ENCODE data around the gene ARHGEF17.

Gene ARHGEF17

GRCh38 chr11:73404506-73405145 lies 96.5 kb downstream of the ARHGEF17 start:
- H3K4me3 ChIP-seq (ENCODE audit: low read depth in 1 of 2, low read length in 2 of 2), result no peak overlapping the region
- H3K36me3 ChIP-seq (ENCODE audit: insufficient read depth, low read length), result peaks cover 7% of the 10 kb centered on the region
- H3K27me3 ChIP-seq (ENCODE audit: control insufficient read depth in 1 of 2, insufficient read depth in 2 of 2, low read length in 2 of 2), result no peaks in the 10 kb centered on the region
- no peak overlapping the region for H3K27ac ChIP-seq (ENCODE audit: low read depth, low read length)
- no peaks in the 10 kb centered on the region for H3K9me3 ChIP-seq (ENCODE audit: low read length)
- no peaks in the 10 kb centered on the region for H3K4me1 ChIP-seq (ENCODE audit: insufficient read depth, low read length)
- no peak overlapping the region for H3K9ac ChIP-seq (ENCODE audit: low read length)

DNA sequence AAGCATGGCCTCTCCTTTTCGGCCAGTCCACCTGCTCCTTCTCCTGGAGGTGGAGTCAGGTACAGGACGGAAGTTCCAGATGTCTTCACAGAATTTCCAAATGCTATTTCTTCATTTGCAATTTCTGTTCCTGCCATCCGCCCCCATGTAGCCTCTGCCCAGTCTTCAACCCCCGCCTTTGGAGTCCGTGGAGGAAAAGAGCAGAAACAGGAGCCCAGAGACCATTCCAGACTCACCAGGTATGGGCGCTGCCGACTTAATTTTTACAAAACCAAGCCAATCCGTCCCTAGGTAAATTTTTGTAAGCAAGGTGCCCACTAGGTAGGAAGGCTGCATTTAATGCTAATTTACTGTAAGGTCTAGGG lies 97.1 kb downstream of the ARHGEF17 start:
- Histone ChIP-seq H3K27me3 (ENCODE audit: control insufficient read depth in 1 of 2, insufficient read depth in 2 of 2, low read length in 2 of 2) (no peaks in the 10 kb centered on the region), H3K4me3 (ENCODE audit: low read depth in 1 of 2, low read length in 2 of 2) (no peak overlapping the region), H3K36me3 (ENCODE audit: insufficient read depth, low read length) (peaks cover 7% of the 10 kb centered on the region), H3K9ac (ENCODE audit: low read length) (no peak overlapping the region), H3K4me1 (ENCODE audit: insufficient read depth, low read length) (no peaks in the 10 kb centered on the region), H3K27ac (ENCODE audit: low read depth, low read length) (no peak overlapping the region), H3K9me3 (ENCODE audit: low read length) (no peaks in the 10 kb centered on the region)

DNA sequence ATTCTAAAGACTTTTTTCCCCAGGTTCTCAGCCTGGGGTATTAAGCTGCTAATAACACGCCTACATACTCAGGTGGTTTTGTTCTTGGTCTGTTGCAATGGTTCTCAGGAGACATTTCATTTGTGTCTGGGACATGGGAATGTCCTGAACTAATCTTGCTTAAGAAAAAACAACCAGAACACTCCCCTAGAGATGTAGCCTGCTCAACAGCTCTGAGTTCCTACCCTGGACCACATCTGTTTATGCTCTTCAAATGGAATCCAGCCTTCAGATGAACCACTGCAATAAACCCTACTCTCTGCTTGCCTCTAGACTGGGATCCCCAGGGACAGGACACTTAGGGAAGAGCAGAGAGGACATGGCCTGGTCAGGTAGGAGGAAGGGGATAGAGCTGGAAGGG lies 98.1 kb downstream of the ARHGEF17 start:
- Histone ChIP-seq H3K27me3 (ENCODE audit: control insufficient read depth in 1 of 2, insufficient read depth in 2 of 2, low read length in 2 of 2) (no peaks in the 10 kb centered on the region), H3K27ac (ENCODE audit: low read depth, low read length) (no peak overlapping the region), H3K4me3 (ENCODE audit: low read depth in 1 of 2, low read length in 2 of 2) (no peak overlapping the region), H3K36me3 (ENCODE audit: insufficient read depth, low read length) (peaks cover 12% of the 10 kb centered on the region), H3K4me1 (ENCODE audit: insufficient read depth, low read length) (no peaks in the 10 kb centered on the region), H3K9me3 (ENCODE audit: low read length) (no peaks in the 10 kb centered on the region), H3K9ac (ENCODE audit: low read length) (no peak overlapping the region)

DNA sequence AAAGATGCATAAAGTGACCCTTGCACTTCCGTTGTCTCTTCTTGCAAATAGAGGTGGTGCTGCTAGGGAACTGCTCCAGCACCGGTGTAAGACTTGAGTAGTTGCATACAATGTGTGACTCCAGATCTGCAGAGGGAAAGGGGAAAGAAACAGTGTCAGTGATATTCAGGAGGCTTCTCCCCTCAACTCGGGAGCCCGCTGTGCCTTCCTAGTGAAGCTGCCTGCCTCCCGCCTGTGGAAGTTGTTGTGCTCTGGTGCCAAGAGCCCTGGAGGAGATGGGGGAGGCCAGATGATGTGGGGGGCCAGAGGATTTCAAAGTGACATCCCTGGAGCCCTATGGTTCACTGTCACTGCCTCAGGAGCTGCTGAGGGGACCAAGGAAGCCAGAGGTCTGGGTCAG lies 98.5 kb downstream of the ARHGEF17 start:
- H3K27me3 ChIP-seq (ENCODE audit: control insufficient read depth in 1 of 2, insufficient read depth in 2 of 2, low read length in 2 of 2), result no peaks in the 10 kb centered on the region
- no peaks in the 10 kb centered on the region for H3K4me1 ChIP-seq (ENCODE audit: insufficient read depth, low read length)
- H3K9me3 ChIP-seq (ENCODE audit: low read length), result no peaks in the 10 kb centered on the region
- no peak overlapping the region for H3K9ac ChIP-seq (ENCODE audit: low read length)
- no peak overlapping the region for H3K4me3 ChIP-seq (ENCODE audit: low read depth in 1 of 2, low read length in 2 of 2)
- H3K27ac ChIP-seq (ENCODE audit: low read depth, low read length), result no peak overlapping the region
- H3K36me3 ChIP-seq (ENCODE audit: insufficient read depth, low read length), result peaks cover 14% of the 10 kb centered on the region

DNA sequence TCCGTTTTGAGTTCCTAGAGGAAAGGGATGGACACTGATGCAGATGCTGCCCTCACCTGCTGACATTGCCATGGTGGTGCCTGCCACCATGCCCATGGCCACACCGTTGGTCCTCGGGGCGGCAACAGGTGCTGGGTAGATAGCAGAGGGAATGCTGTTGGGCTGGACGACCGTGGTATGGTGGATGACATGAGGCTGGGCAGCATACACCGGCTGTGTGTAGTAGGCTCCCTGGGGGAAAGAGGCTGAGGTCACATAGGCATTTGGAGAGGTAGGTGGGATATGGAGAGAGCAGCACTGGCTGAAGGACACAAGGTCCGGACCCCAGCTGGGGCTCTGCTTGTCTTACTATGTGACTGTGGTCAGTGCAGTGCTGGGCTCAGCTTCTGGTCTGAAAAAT lies 101.4 kb downstream of the ARHGEF17 start:
- Histone ChIP-seq H3K4me3 (ENCODE audit: low read depth in 1 of 2, low read length in 2 of 2) (no peak overlapping the region), H3K27me3 (ENCODE audit: control insufficient read depth in 1 of 2, insufficient read depth in 2 of 2, low read length in 2 of 2) (no peaks in the 10 kb centered on the region), H3K9me3 (ENCODE audit: low read length) (no peaks in the 10 kb centered on the region), H3K27ac (ENCODE audit: low read depth, low read length) (no peak overlapping the region), H3K4me1 (ENCODE audit: insufficient read depth, low read length) (no peaks in the 10 kb centered on the region), H3K36me3 (ENCODE audit: insufficient read depth, low read length) (peaks cover 14% of the 10 kb centered on the region), H3K9ac (ENCODE audit: low read length) (no peak overlapping the region)

DNA sequence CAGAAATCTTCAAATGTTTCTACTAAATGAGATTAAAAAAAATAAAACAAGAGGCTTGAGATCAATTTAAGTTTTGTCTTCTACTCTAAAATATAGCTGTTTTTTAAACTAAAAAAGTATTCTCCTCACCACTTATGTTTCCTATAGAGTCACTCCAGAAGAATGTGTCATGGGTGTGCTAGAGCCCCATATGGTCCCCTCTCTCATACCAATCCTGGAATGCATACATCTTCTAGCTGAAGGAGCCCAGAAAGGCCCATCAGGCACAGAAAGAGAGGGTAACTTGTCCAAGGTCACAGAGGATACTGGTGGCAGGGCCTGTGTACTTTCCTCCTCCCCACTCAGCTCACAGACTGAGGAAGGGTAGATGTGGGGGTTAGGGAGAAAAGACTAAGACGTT lies 102.6 kb downstream of the ARHGEF17 start:
- no peaks in the 10 kb centered on the region for H3K4me1 ChIP-seq (ENCODE audit: insufficient read depth, low read length)
- H3K27me3 ChIP-seq (ENCODE audit: control insufficient read depth in 1 of 2, insufficient read depth in 2 of 2, low read length in 2 of 2), result no peaks in the 10 kb centered on the region
- H3K4me3 ChIP-seq (ENCODE audit: low read depth in 1 of 2, low read length in 2 of 2), result no peak overlapping the region
- H3K9me3 ChIP-seq (ENCODE audit: low read length), result no peaks in the 10 kb centered on the region
- H3K9ac ChIP-seq (ENCODE audit: low read length), result no peak overlapping the region
- no peak overlapping the region for H3K27ac ChIP-seq (ENCODE audit: low read depth, low read length)
- H3K36me3 ChIP-seq (ENCODE audit: insufficient read depth, low read length), result peaks cover 14% of the 10 kb centered on the region

GRCh38 chr11:73411031-73411430 lies 103.0 kb downstream of the ARHGEF17 start:
- no peak overlapping the region for H3K9ac ChIP-seq (ENCODE audit: low read length)
- H3K9me3 ChIP-seq (ENCODE audit: low read length), result no peaks in the 10 kb centered on the region
- no peaks in the 10 kb centered on the region for H3K27me3 ChIP-seq (ENCODE audit: control insufficient read depth in 1 of 2, insufficient read depth in 2 of 2, low read length in 2 of 2)
- H3K36me3 ChIP-seq (ENCODE audit: insufficient read depth, low read length), result peaks cover 14% of the 10 kb centered on the region
- no peak overlapping the region for H3K4me3 ChIP-seq (ENCODE audit: low read depth in 1 of 2, low read length in 2 of 2)
- no peaks in the 10 kb centered on the region for H3K4me1 ChIP-seq (ENCODE audit: insufficient read depth, low read length)
- no peak overlapping the region for H3K27ac ChIP-seq (ENCODE audit: low read depth, low read length)

GRCh38 chr11:73412308-73412707 lies 104.2 kb downstream of the ARHGEF17 start:
- Histone ChIP-seq H3K4me3 (ENCODE audit: low read depth in 1 of 2, low read length in 2 of 2) (no peak overlapping the region), H3K27me3 (ENCODE audit: control insufficient read depth in 1 of 2, insufficient read depth in 2 of 2, low read length in 2 of 2) (no peaks in the 10 kb centered on the region), H3K4me1 (ENCODE audit: insufficient read depth, low read length) (no peaks in the 10 kb centered on the region), H3K9me3 (ENCODE audit: low read length) (no peaks in the 10 kb centered on the region), H3K36me3 (ENCODE audit: insufficient read depth, low read length) (peaks cover 14% of the 10 kb centered on the region), H3K9ac (ENCODE audit: low read length) (no peak overlapping the region), H3K27ac (ENCODE audit: low read depth, low read length) (no peak overlapping the region)

GRCh38 chr11:73413256-73413655 lies 105.2 kb downstream of the ARHGEF17 start:
- no peak overlapping the region for H3K9ac ChIP-seq (ENCODE audit: low read length)
- no peaks in the 10 kb centered on the region for H3K9me3 ChIP-seq (ENCODE audit: low read length)
- H3K27ac ChIP-seq (ENCODE audit: low read depth, low read length), result no peak overlapping the region
- no peaks in the 10 kb centered on the region for H3K4me1 ChIP-seq (ENCODE audit: insufficient read depth, low read length)
- H3K4me3 ChIP-seq (ENCODE audit: low read depth in 1 of 2, low read length in 2 of 2), result no peak overlapping the region
- H3K36me3 ChIP-seq (ENCODE audit: insufficient read depth, low read length), result peaks cover 14% of the 10 kb centered on the region
- no peaks in the 10 kb centered on the region for H3K27me3 ChIP-seq (ENCODE audit: control insufficient read depth in 1 of 2, insufficient read depth in 2 of 2, low read length in 2 of 2)

GRCh38 chr11:73414977-73415651 lies 107.0 kb downstream of the ARHGEF17 start:
- Histone ChIP-seq H3K27me3 (ENCODE audit: control insufficient read depth in 1 of 2, insufficient read depth in 2 of 2, low read length in 2 of 2) (no peaks in the 10 kb centered on the region), H3K4me1 (ENCODE audit: insufficient read depth, low read length) (no peaks in the 10 kb centered on the region), H3K27ac (ENCODE audit: low read depth, low read length) (no peak overlapping the region), H3K9me3 (ENCODE audit: low read length) (no peaks in the 10 kb centered on the region), H3K36me3 (ENCODE audit: insufficient read depth, low read length) (peaks cover 8% of the 10 kb centered on the region), H3K9ac (ENCODE audit: low read length) (no peak overlapping the region), H3K4me3 (ENCODE audit: low read depth in 1 of 2, low read length in 2 of 2) (no peak overlapping the region)

DNA sequence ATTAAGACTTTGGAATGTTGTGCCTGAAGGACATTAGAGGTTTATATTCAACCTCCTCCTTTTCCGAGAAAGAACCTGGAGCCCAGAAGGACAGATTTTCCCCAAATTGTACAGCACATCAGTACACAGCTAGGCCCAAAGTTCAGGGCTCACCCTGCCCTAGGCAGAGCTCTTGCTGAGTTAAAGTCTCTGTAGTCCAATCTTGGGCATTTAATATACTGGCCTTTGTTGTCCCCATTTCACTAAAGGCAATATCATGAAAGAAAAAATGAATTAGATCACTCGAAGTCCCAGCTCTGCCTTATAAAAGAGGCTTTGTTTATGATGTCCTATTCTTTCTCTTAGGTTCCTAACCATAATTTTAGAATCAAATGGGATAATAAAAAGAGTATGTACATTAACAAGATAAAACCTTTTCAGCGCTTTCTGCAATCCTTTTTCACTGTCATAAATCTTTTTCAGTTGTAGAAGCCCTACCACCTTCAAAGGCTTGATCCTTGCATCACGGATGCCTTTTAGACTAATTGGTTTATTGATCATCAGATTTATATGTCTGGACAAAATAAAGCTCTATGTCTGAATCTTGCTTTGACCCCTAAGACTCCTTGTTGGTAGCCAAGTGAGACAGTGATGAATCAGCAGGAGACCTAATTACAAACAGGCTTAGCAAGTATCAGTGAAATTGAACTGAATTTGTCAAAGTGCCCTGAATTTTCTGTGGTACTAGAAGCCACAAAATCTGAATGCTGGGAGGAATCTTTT lies 108.0 kb downstream of the ARHGEF17 start:
- H3K9ac ChIP-seq (ENCODE audit: low read length), result no peak overlapping the region
- no peak overlapping the region for H3K27ac ChIP-seq (ENCODE audit: low read depth, low read length)

More for the DNA sequence above, 108.0 kb downstream of the ARHGEF17 start:
- Histone ChIP-seq H3K27me3 (ENCODE audit: control insufficient read depth in 1 of 2, insufficient read depth in 2 of 2, low read length in 2 of 2) (no peaks in the 10 kb centered on the region), H3K9me3 (ENCODE audit: low read length) (no peaks in the 10 kb centered on the region), H3K4me3 (ENCODE audit: low read depth in 1 of 2, low read length in 2 of 2) (no peak overlapping the region), H3K4me1 (ENCODE audit: insufficient read depth, low read length) (no peaks in the 10 kb centered on the region), H3K36me3 (ENCODE audit: insufficient read depth, low read length) (peaks cover 3% of the 10 kb centered on the region)

All from muscle layer of colon (tissue), 2 donors.